Sigmoid colon (tissue), 7 donors: Measurements from ENCODE around the gene NFIA. TPM values are rescaled to one million over a fixed set of nuclear protein-coding genes. Genes with fewer than 3 reads are reported as not detected.

Source experiments
- DNase-seq: peaks from one replicate; pipeline ENCODE4 v3.0.0-alpha.2; 2019
- H3K27ac ChIP-seq, 4 donors: fragments of 200-600 bp; sonication (generic); one replicate each; pipeline ENCODE4 v1.5.1; 2016 to 2019; ENCODE audit warnings: mild to moderate bottlenecking in 1 of 4
- H3K27me3 ChIP-seq, 3 donors: fragments of 200-600 bp; sonication (generic); one replicate each; pipeline ENCODE4 v1.5.1; 2019; ENCODE audit warnings: mild to moderate bottlenecking in 1 of 3
- H3K36me3 ChIP-seq, 4 donors: fragments of 200-600 bp; sonication (generic); one replicate each; pipeline ENCODE4 v1.5.1; 2016 to 2019
- H3K4me1 ChIP-seq, 4 donors: fragments of 200-600 bp; sonication (generic); one replicate each; pipeline ENCODE4 v1.5.1; 2017 to 2019
- H3K4me3 ChIP-seq, 4 donors: fragments of 200-600 bp; sonication (generic); one replicate each; pipeline ENCODE4 v1.5.1; 2017 to 2019; ENCODE audit warnings: mild to moderate bottlenecking in 2 of 4, moderate library complexity in 1 of 4
- H3K9me3 ChIP-seq, 4 donors: fragments of 200-600 bp in 3 of 4; sonication (generic) in 3 of 4; one replicate each; pipeline versions ENCODE4 v1.5.1 to v1.6.1; 2013 to 2019
- EP300 ChIP-seq, 4 donors: sonication (generic); formaldehyde crosslinking; IDR thresholded peaks; one replicate each; pipeline ENCODE4 v1.6.1; 2017; ENCODE audit warnings: antibody characterized with exemption in 4 of 4
- POLR2A ChIP-seq, 2 donors: fragments of 450-650 bp; IDR thresholded peaks; one replicate each; pipeline ENCODE4 v1.6.1; 2016; ENCODE audit warnings: antibody characterized with exemption in 2 of 2, mild to moderate bottlenecking in 2 of 2, moderate library complexity in 2 of 2
- POLR2AphosphoS5 ChIP-seq, 4 donors: sonication (generic); formaldehyde crosslinking; IDR thresholded peaks; one replicate each; pipeline ENCODE4 v1.6.1; 2017; ENCODE audit warnings: antibody characterized with exemption in 4 of 4
- WGBS, 2 donors: extraction: QIAGEN DNeasy Blood & Tissue Kit; methylation state at CpG; one replicate each; pipeline ENCODE4 v1.1.7; 2013; 5-methylcytosine and 5-hydroxymethylcytosine counted together
- intact Hi-C: fragments of 100-400 bp; cut with DNase I; formaldehyde crosslinking; loops from one replicate; pipeline ENCODE4 v1.15.1; 2023
- polyA plus RNA-seq, 3 donors: library from polyadenylated mRNA; stranded (reverse); fragments of 200-250 nt; gene quantifications; one replicate each; pipeline ENCODE4 v1.2.3, GENCODE V29; 2013
- total RNA-seq, 4 donors: library from RNA; depleted of rRNA; stranded (reverse); fragments of >200 nt; gene quantifications; one replicate each; pipeline ENCODE4 v1.1.0, GENCODE V29; 2016
- TF ChIP-seq, protein P1 (sequence below), 4 experiments: fragments of 450-650 bp in 3 of 4; fragments of 200-600 bp in 1 of 4; IDR thresholded peaks; one replicate each; pipeline ENCODE4 v1.5.1; 2016 to 2019; ENCODE audit warnings: antibody characterized with exemption in 4 of 4, mild to moderate bottlenecking in 3 of 4, moderate library complexity in 2 of 4
- donor health status: healthy with polysubstance abuse.
- donor health status: Bipolar disorder and iron deficiency.
- donor health status: healthy.

NFIA gene
- total and polyA plus RNA-seq, 7 donors, result 2.3 to 154 (median 79.7) TPM

DNA sequence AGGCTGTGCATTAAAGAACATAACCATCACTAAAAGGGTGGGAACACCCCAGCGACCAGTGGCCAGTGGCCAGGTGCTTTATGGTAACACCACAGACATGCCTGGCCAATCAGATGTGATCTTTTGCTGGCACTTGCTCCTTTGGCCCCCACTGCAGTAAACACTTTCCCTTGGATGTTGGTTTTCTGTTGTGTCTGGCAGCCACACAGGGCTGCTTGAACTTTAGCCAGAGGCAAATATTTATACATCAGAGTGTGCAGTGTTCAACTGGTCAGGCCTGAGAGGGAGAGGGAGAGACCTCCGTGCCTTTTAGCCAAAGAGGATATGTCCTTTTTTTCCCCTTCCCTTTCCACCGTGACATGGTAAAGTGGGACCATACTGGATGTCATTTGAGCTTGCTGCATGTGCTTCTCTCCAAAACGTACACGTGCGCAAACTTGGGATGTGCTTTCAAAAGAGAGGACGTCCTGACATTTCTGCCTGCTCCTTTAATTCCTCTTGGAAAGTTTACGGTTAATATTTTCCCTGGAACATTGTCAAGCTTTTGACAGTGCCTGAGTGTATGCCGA is 101.2 kb downstream of the NFIA start:
- WGBS, 2 donors, result 31 to 63% methylated on average over 9 of the region's 9 CpGs
- peak overlapping the region; percentile 29 to 41 (median 38) for H3K4me3 ChIP-seq
- intact Hi-C loops, result loop anchor here (5.0 to 10.0 kb wide), 5 partner anchors 51 to 271 kb away; partner anchors contain the start of gene NFIA
- peak overlapping the region; percentile 78 to 88 (median 84) for H3K27ac ChIP-seq
- TF ChIP-seq EP300 (IDR thresholded peaks at IDR 0.05) (no peak), POLR2AphosphoS5 (IDR thresholded peaks at IDR 0.05) (no peak), POLR2A (IDR thresholded peaks at IDR 0.05) (no peak)
- TF ChIP-seq, protein P1, sequence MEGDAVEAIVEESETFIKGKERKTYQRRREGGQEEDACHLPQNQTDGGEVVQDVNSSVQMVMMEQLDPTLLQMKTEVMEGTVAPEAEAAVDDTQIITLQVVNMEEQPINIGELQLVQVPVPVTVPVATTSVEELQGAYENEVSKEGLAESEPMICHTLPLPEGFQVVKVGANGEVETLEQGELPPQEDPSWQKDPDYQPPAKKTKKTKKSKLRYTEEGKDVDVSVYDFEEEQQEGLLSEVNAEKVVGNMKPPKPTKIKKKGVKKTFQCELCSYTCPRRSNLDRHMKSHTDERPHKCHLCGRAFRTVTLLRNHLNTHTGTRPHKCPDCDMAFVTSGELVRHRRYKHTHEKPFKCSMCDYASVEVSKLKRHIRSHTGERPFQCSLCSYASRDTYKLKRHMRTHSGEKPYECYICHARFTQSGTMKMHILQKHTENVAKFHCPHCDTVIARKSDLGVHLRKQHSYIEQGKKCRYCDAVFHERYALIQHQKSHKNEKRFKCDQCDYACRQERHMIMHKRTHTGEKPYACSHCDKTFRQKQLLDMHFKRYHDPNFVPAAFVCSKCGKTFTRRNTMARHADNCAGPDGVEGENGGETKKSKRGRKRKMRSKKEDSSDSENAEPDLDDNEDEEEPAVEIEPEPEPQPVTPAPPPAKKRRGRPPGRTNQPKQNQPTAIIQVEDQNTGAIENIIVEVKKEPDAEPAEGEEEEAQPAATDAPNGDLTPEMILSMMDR (IDR thresholded peaks at IDR 0.05), result no peak
- DNase-seq, result peak; percentile 75
- no peaks in the 10 kb centered on the region for H3K9me3 ChIP-seq
- peaks cover 0 to 82% (median 63%) of the 10 kb centered on the region in 4 donors for H3K4me1 ChIP-seq
- H3K27me3 ChIP-seq, result no peaks in the 10 kb centered on the region
- no peaks in the 10 kb centered on the region for H3K36me3 ChIP-seq

DNA sequence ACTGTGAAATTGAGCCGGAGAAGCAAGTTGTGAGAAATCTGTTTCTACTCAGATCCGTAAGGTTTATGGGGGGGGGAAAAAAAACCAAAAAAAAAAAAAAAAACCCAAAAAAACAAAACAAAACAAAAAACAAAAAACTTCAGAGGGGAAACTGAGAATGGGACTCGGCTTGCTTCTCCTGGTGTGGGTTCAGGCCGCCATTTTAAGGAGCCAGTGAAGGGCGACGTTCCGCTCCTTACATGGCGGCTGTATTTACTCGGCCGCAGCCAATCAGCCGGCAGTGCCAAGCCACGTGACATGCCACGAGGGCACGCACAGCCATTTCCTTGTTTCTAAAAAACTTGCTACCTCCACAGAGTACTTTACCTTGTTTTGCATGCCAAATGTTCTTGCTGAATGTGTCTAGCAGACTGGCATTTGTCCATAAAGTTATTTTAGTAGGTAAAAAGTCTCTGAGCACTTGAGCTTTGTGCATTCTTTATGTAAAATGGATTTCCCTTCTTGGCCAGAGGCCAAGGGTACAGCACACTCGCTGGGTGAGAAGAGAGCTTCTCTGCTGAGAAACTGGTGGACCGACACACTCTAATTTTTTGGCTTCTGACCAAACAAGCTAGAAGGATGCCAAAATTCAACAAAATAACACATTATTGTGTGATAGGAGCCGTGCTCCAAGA is 101.8 kb downstream of the NFIA start:
- Histone ChIP-seq H3K27ac (peak overlapping the region; percentile 78 to 88 (median 84)), H3K27me3 (no peaks in the 10 kb centered on the region), H3K9me3 (no peaks in the 10 kb centered on the region), H3K4me1 (peaks cover 0 to 81% (median 62%) of the 10 kb centered on the region in 4 donors), H3K4me3 (peak overlapping the region; percentile 29 to 41 (median 38)), H3K36me3 (no peaks in the 10 kb centered on the region)
- 28 to 57% methylated on average over 17 of the region's 17 CpGs for WGBS, 2 donors
- TF ChIP-seq EP300 (IDR thresholded peaks at IDR 0.05) (no peak), POLR2AphosphoS5 (IDR thresholded peaks at IDR 0.05) (peak; percentile 49 to 76 (median 67))
- intact Hi-C loops, result loop anchor here (5.0 to 10.0 kb wide), 5 partner anchors 52 to 271 kb away; partner anchors contain the start of gene NFIA
- peak; percentile 98 for DNase-seq

DNA sequence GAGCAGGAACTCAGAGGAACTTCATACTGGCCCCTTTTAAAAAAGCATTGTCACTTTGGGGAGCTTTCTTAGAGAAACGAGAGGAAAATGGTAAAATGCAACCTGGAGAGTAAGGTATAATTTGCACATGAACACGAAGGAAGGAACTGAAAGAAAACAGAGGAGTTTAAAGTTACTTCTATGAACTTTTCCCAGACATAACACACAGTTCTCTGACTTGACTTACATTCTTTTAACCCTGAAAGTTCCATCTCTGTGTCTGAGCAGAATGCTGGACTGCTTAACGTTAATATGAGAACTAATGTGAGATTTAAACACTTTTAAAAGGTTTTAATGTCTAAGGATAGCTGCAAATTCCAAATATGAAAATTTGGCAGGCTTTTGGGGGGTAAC is 102.3 kb downstream of the NFIA start:
- H3K27ac ChIP-seq, result peak overlapping the region; percentile 78 to 88 (median 84)
- peaks cover 0 to 80% (median 60%) of the 10 kb centered on the region in 4 donors for H3K4me1 ChIP-seq
- peak overlapping the region; percentile 29 to 41 (median 38) for H3K4me3 ChIP-seq
- H3K9me3 ChIP-seq, result no peaks in the 10 kb centered on the region
- 26 to 33% methylated on average over 3 of the region's 3 CpGs for WGBS, 2 donors
- TF ChIP-seq POLR2AphosphoS5 (IDR thresholded peaks at IDR 0.05) (no peak), POLR2A (IDR thresholded peaks at IDR 0.05) (no peak), EP300 (IDR thresholded peaks at IDR 0.05) (no peak)
- TF ChIP-seq, protein P1 (IDR thresholded peaks at IDR 0.05), result no peak
- intact Hi-C loops, result loop anchor here (5.0 to 10.0 kb wide), 7 partner anchors 43 to 270 kb away; partner anchors contain the start of gene NFIA
- H3K27me3 ChIP-seq, result no peaks in the 10 kb centered on the region
- H3K36me3 ChIP-seq, result no peaks in the 10 kb centered on the region
- DNase-seq, result no peak

DNA sequence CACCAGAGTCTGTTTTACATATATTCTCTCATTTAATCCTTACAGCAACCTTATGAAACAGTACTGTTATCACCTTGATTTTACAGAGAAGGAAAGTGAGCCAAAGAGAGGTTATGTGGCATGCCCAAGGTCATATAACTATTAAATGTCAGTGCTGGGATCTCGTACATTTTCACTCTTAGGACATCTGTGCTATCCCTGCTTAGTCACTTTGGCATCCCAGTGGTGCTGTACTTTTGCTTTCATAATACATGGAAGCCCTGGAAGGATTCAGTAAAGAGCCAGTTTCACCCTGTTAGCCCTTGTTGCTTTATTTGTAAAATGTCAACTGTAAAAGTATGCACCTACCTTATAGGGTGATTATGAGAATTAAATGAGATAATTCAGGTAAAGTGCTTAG is 104.4 kb downstream of the NFIA start:
- Histone ChIP-seq H3K27me3 (no peaks in the 10 kb centered on the region), H3K9me3 (no peaks in the 10 kb centered on the region), H3K4me3 (no peak overlapping the region), H3K36me3 (no peaks in the 10 kb centered on the region), H3K27ac (peak overlapping the region; percentile 47 to 88 (median 84)), H3K4me1 (peaks cover 0 to 90% (median 72%) of the 10 kb centered on the region in 4 donors)
- TF ChIP-seq, protein P1 (IDR thresholded peaks at IDR 0.05), result no peak
- TF ChIP-seq POLR2AphosphoS5 (IDR thresholded peaks at IDR 0.05) (peak in 2 of 4 donors; percentile 19 to 27), EP300 (IDR thresholded peaks at IDR 0.05) (no peak), POLR2A (IDR thresholded peaks at IDR 0.05) (no peak)
- DNase-seq, result no peak
- 61 to 62% methylated on average over 1 of the region's 1 CpG for WGBS, 2 donors
- intact Hi-C loops, result loop anchor here (5.0 to 10.0 kb wide), 5 partner anchors 41 to 268 kb away; no protein-coding TSS in a partner anchor
